Activated CD4-positive, CD25-positive, alpha-beta regulatory T cell treated with anti-CD3 and anti-CD28 coated beads, Interleukin-2, amount 50 U/mL, for 16 hours (primary cell): ENCODE data around the gene STIP1.

Experiments
- DNase-seq: peaks from one replicate; pipeline ENCODE4 v3.0.0-alpha.2; 2020; ENCODE audit warnings: low read depth, low spot score

The STIP1 gene

DNA sequence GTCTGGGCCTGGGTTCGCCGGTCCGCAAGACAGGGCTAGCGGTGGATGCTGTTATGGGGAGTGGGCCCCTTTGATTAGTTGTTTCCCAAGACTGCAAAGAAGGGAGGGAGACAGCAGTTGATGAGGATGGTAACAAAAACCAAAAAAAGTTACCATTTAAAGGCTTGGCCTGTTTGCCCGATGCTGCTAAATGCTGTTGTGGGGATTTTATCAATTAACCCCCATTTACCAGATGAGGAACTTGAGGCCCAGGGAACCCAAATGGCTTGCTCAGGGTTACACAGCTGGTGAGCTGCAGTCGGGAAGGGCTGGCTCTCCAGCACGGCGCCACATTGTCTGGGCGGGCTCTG, 36.7 kb downstream of the STIP1 start:
- DNase-seq = no peak

DNA sequence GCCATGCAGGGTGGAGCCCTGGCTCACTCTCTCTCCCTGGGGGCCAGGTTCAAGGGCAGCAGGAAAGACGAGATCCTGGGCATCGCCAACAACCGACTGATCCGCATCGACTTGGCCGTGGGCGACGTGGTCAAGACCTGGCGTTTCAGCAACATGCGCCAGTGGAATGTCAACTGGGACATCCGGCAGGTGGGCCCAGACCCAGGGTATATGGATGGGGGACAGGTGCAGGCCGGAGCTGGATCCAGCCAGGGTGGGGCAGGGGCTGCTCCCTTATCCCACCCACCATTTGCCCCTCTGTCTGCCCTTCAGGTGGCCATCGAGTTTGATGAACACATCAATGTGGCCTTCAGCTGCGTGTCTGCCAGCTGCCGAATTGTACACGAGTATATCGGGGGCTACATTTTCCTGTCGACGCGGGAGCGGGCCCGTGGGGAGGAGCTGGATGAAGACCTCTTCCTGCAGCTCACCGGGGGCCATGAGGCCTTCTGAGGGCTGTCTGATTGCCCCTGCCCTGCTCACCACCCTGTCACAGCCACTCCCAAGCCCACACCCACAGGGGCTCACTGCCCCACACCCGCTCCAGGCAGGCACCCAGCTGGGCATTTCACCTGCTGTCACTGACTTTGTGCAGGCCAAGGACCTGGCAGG, 37.2 kb downstream of the STIP1 start:
- DNase-seq = no peak

- no peak for DNase-seq
Observed at GRCh38 chr11:64224151-64224890, 38.4 kb downstream of the STIP1 start.

GRCh38 chr11:64224891-64225607, 39.1 kb downstream of the STIP1 start:
- no peak for DNase-seq

DNA sequence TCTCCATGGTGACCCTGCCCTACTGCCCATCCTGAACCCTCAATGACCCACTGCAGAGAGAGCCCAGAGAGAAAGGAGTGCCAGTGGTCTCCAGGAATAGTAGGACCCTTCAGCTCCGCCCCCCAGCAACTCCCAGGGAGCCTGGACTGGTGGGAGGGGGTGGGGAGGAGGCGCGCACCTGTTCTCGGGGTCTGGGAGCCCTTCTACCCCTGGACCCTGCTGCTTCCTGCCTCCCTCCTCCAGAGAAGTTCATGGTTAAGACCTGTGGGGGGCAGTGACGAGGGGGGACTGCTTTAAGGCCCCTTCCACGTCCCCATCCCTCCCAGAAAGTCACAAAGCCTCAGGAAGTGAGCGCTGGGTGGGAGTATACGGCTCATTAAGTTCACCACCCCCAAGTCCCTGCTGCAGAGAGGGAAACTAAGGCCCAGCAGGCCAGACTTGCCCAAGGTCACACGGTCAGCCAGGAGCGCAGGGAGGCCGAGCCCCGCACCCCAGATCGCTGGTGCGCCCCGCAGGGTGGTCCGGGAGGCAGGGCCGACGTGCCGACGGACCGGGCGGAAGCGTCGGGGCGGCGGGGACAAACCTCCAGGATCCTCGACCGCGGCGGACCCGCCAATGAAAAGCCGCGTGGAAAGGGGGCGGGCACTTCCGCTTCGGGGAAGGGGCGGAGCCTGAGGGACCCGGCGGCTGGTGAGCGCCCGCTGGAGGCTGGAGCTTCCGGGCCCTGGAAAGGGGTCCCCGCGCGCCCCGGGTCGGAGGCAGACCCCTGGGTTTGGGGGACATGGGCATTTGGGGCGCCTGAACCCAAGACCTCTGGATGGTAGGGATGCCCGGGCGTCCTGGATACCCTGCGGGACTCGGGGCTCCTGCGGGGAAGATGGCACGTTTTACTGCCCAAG, 39.9 kb downstream of the STIP1 start, which contains the start of the genes NUDT22 and TRPT1:
NUDT22 (plus strand) TSS at position 667 of the 899 bp plus-strand sequence. CDS start 379 bp downstream, outside the sequence.
TRPT1 (minus strand) TSS at position 579 of the 899 bp plus-strand sequence; CDS start at position 253, 326 bp downstream.
- peak; percentile 86 for DNase-seq

GRCh38 chr11:64226507-64227051, 40.6 kb downstream of the STIP1 start:
- no peak for DNase-seq

DNA sequence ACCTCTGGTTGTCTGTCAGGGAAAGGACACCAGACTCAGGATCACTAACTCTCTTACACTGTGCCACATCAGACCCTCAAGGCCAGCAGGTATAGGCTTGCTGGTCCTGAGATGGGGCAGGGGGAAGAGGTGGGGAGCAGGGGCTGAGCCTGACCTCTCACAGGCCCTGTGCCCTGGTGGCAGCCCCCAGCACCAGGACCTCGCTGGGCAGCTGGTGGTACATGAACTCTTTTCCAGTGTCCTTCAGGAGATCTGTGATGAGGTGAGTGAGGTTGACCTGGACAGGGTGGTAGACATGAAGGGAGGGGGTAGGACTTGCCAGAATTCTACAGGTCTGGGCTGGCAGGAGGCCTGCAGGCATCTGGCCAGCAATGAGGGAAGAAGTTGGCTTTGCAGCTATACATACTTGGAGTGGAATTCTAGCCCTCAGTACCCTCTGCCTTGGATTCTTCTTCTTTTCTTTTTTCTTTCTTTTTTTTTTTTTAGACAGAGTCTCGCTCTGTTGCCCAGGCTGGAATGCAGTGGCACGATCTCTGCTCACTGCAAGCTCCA, 41.5 kb downstream of the STIP1 start:
- no peak for DNase-seq

DNA sequence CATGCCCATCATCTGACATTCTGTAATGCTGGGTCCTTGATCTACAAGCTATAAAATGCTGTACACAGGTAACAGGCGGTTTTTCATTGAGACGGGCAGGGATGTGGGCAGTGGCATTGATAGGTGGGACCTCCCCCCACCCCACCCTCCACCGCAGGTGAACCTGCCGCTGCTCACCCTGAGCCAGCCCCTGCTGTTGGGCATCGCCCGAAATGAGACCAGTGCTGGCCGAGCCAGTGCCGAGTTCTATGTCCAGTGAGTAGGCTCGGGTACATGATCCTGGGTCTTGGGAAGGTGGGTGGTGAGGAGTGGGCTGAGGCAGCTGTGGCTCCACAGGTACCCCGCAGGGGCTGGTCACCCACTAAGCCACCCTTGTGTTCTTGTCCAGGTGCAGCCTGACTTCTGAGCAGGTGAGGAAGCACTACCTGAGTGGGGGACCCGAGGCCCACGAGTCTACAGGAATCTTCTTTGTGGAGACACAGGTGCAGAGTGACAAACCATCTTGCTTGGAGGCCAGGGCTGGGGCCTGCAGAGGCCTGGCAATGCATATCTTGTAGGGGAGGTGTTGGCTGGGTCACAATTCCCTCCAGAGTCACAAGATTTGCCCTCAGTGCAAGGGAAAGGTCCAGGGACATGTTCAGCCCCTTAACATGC, 43.2 kb downstream of the STIP1 start:
- no peak for DNase-seq

DNA sequence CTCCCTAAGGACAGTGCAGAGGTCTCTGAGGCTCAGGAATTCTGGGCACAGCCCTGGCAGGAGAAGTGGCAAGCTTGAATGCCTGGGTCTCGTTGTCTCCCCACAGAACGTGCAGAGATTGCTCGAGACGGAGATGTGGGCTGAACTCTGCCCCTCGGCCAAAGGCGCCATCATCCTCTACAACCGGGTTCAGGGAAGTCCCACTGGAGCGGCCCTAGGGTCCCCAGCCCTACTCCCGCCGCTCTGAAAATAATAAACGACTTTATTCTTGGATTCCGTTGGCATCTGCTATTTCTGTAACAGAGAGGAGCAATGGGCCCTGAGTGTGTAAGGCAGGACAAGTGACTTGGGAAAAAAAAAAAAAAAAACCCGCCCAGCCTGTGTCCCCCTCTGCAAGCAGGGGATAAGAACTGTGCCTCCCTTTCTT, 43.8 kb downstream of the STIP1 start:
- no peak for DNase-seq

- peak; percentile 79 for DNase-seq
Observed at GRCh38 chr11:64230171-64230984, 44.4 kb downstream of the STIP1 start, which contains the start of gene DNAJC4. TSS of gene DNAJC4 (plus strand) at chr11:64230548. CDS start at chr11:64230855, 307 bp downstream.

DNA sequence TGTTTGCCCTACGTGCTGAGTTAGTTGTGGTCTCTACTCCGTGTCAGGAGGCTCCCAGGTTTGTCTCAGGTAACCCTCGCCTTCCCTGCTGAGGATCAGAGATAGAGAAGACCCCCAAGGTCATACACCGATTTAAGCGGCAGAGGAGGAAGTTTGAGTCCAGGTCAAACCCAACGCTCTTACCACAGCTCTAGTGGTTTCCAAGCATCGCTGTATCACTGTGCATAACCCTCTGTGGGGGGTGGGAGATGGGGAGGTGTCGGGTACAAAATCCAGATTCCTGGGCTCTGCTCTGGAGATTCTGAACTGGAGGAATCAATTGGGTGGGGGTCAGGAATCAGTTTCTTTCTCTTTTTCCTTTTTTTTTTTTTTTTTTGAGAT, 45.0 kb downstream of the STIP1 start:
- no peak for DNase-seq

DNA sequence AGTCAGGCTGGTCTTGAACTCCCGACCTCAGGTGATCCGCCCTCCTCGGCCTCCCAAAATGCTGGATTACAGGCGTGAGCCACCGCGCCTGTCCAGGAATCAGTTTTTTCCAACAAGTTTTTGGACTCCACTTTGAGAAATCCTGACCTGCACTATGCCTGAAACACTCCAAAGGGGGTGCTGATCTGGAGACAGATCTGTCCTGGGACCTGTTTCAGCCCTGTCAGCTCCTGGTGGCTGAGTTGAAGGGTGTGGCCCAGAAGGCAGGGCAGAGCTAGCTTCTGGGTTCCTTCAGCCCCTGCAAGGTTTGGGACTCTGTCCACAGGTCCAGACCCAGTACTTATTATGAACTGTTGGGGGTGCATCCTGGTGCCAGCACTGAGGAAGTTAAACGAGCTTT, 45.6 kb downstream of the STIP1 start:
- DNase-seq = no peak

DNA sequence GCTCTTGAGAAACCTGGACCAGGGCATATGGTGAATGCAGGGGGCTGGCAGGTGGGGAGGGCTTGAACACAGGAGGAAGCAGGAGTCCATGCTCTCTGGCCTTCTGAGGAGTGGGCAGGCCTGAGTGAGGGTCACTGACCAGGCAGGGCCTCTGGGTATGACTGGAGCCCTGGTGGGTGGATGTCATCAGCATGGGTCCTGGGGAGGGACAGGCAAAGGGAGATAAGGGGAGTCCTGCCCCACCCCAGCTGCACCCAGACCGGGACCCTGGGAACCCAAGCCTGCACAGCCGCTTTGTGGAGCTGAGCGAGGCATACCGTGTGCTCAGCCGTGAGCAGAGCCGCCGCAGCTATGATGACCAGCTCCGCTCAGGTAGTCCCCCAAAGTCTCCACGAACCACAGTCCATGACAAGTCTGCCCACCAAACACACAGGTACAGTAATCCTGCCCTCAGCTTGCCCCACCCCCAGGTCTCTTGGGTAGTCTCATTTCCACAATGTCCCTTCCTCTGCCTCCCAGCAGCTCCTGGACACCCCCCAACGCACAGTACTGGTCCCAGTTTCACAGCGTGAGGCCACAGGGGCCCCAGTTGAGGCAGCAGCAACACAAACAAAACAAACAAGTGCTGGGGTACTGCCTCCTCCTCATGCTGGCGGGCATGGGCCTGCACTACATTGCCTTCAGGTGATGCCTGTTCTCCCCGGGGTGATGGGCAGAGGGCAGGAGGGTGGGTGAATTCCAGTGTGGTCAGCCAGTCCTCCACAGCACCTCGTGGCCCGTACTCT, 46.4 kb downstream of the STIP1 start:
- no peak for DNase-seq

- DNase-seq = no peak
Observed at GRCh38 chr11:64232967-64233315, 47.0 kb downstream of the STIP1 start.

GRCh38 chr11:64233913-64234586, 48.1 kb downstream of the STIP1 start, which contains the start of gene VEGFB:
TSS of gene VEGFB (plus strand) at chr11:64234584. CDS start at chr11:64234834, 250 bp downstream.
- DNase-seq = peak; percentile 44

DNA sequence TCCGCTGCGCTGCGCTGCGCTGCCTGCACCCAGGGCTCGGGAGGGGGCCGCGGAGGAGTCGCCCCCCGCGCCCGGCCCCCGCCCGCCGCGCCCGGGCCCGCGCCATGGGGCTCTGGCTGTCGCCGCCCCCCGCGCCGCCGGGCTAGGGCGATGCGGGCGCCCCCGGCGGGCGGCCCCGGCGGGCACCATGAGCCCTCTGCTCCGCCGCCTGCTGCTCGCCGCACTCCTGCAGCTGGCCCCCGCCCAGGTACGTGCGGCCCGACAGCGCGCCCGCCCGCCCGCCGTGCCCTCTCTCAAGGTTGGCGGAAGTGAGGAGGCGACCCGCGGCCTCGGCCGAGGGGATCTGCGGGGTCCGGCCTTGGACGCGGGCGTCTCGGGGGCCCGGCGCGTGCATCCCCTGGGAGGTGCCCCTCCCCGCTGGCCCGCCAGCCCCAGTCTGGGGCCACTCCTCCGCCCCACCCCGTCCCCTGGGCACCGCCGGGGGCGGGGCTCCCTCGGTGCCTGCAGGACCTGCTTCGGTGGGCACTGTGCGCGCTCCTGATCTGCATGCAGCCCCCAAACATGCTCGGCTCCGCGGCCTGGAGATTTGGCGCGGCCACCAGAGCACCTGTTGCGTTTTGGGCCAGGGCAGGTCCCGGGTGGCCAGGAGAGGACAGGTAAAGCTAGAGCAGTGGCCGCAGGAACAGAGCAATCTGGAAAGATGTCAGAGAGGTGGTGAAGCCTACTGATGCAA, 48.8 kb downstream of the STIP1 start:
- no peak for DNase-seq

DNA sequence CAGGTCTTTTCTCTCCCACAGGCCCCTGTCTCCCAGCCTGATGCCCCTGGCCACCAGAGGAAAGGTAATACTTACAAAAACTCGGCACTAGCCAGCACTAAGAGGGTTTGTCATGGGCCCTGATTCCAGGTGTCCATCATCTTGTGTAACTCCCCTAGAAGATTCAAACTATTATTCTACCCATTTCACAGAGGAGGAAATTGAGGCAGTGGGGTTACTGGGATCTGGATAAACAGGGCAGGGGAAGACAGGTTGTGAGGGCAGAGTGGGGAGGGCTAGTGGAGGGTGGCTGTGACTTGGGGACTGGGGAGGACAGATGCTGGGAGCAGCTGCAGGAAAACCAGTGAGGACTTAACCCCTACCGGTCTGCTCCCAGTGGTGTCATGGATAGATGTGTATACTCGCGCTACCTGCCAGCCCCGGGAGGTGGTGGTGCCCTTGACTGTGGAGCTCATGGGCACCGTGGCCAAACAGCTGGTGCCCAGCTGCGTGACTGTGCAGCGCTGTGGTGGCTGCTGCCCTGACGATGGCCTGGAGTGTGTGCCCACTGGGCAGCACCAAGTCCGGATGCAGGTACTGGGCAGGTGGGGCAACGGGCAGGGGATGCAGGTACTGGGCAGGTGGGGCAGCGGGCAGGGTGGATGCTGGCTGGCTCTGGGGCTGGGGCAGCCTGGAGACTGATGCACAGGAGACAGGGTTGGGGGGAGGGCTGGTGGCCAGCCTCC, 49.6 kb downstream of the STIP1 start:
- no peak for DNase-seq
